Adrenal gland (tissue), 12 donors: Measurements from ENCODE around the gene MARCHF6. TPM values are rescaled to one million over a fixed set of nuclear protein-coding genes. Genes with fewer than 3 reads are reported as not detected.
A peak's percentile ranks its signal among the peaks of the same experiment; 100 is the strongest.
"Not testable (repeated sequence)": the region's sequence is repeated elsewhere in the genome, so short reads cannot be mapped to it uniquely, and the experiment has no call there.

Source experiments
- DNase-seq, 7 donors: peaks; one replicate each; pipeline ENCODE4 v3.0.0-alpha.2; 2019 to 2020
- H3K27ac ChIP-seq, 5 donors: fragments of 200-600 bp; sonication (generic) in 4 of 5; 1 replicate in 3 of 5; 2 replicates in 2 of 5; pipeline versions ENCODE4 v1.5.1 to v1.8.0; 2016 to 2020; ENCODE audit warnings: mild to moderate bottlenecking in 1 of 5
- H3K27me3 ChIP-seq: fragments of 200-600 bp; 2 replicates; pipeline ENCODE4 v1.8.0; 2021
- H3K36me3 ChIP-seq, 2 donors: fragments of 200-600 bp; replicated peaks in 1 of 2; 1 replicate in 1 of 2; 2 replicates in 1 of 2; pipeline versions ENCODE4 v1.5.1 to v1.8.0; 2018 to 2022
- H3K4me1 ChIP-seq, 2 donors: fragments of 200-600 bp; replicated peaks in 1 of 2; 1 replicate in 1 of 2; 2 replicates in 1 of 2; pipeline versions ENCODE4 v1.5.1 to v1.8.0; 2018 to 2021
- H3K4me3 ChIP-seq, 4 donors: fragments of 200-600 bp; sonication (generic) in 3 of 4; one replicate each; pipeline ENCODE4 v1.5.1; 2016 to 2018
- H3K9me3 ChIP-seq, 3 donors: fragments of 200-600 bp; sonication (generic) in 1 of 3; replicated peaks in 1 of 3; 1 replicate in 2 of 3; 2 replicates in 1 of 3; pipeline versions ENCODE4 v1.5.1 to v1.8.0; 2016 to 2021
- POLR2A ChIP-seq, 2 donors: fragments of 450-650 bp; IDR thresholded peaks; one replicate each; pipeline ENCODE4 v1.6.1; 2017; ENCODE audit warnings: antibody characterized with exemption in 2 of 2, mild to moderate bottlenecking in 2 of 2, moderate library complexity in 1 of 2
- WGBS, 4 donors: extraction: QIAGEN DNeasy Blood & Tissue Kit in 2 of 4; methylation state at CpG; one replicate each; pipeline versions ENCODE4 v1.1.5 to v1.1.7; 2013 to 2017; 5-methylcytosine and 5-hydroxymethylcytosine counted together
- intact Hi-C, 2 donors: fragments of 100-400 bp; cut with DNase I; formaldehyde crosslinking; loops; one replicate each; pipeline versions ENCODE4 v1.14.1 to v1.15.0; 2022 to 2023
- polyA plus RNA-seq, 3 donors: library from polyadenylated mRNA; stranded (reverse); fragments of 200-250 nt in 2 of 3; fragments of 350-450 nt in 1 of 3; fragmentation: Illumina TruSeq in 1 of 3; extraction: RNeasy Lipid Tissue Mini Kit (QIAGEN cat#74804) in 1 of 3; gene quantifications; one replicate each; pipeline ENCODE4 v1.2.3, GENCODE V29; 2013 to 2014
- total RNA-seq, 9 donors: library from RNA; depleted of rRNA in 4 of 9; stranded (reverse); fragments of >200 nt in 4 of 9; fragments of 120-200 nt in 1 of 9; fragmentation: NEBNext Ultra II Directional in 1 of 9; extraction: Animal tissue kit (Norgen Biotek cat#: 25700) in 1 of 9; gene quantifications; one replicate each; pipeline versions ENCODE4 v1.1.0 to v1.2.4, GENCODE V29; 2013 to 2023
- TF ChIP-seq, protein P1 (sequence below), 6 experiments: fragments of 450-650 bp in 4 of 6; fragments of 200-600 bp in 2 of 6; sonication (generic) in 1 of 6; IDR thresholded peaks; 1 replicate in 5 of 6; 2 replicates in 1 of 6; pipeline versions ENCODE4 v1.5.1 to v1.8.0; 2016 to 2021; ENCODE audit warnings: antibody characterized with exemption in 6 of 6, mild to moderate bottlenecking in 2 of 6, moderate library complexity in 1 of 6
- donor health status: healthy with polysubstance abuse.
- donor health status: Bipolar disorder and iron deficiency.
- donor health status: DM: yes; HTN: yes; CAD: no.
- donor health status: DM: no; HTN: no; CAD: no.
- donor health status: DM: no; HTN: no; CAD: no.
- donor health status: DM: yes; HTN: yes; CAD: no.

Gene MARCHF6
- total and polyA plus RNA-seq, 12 donors: 51.6 to 170 (median 115) TPM

GRCh38 chr5:10367579-10367978 lies 14.1 kb downstream of the MARCHF6 start:
- Histone ChIP-seq H3K27ac (no peak overlapping the region), H3K27me3 (no peaks in the 10 kb centered on the region), H3K4me1 (peaks cover 13 to 32% of the 10 kb centered on the region in 2 donors), H3K4me3 (no peak overlapping the region), H3K9me3 (no peaks in the 10 kb centered on the region), H3K36me3 (no peaks in the 10 kb centered on the region)
- no peak for DNase-seq
- WGBS, 4 donors: 92 to 100% (median 95%) methylated on average over 1 of the region's 1 CpG
- TF ChIP-seq, protein P1, sequence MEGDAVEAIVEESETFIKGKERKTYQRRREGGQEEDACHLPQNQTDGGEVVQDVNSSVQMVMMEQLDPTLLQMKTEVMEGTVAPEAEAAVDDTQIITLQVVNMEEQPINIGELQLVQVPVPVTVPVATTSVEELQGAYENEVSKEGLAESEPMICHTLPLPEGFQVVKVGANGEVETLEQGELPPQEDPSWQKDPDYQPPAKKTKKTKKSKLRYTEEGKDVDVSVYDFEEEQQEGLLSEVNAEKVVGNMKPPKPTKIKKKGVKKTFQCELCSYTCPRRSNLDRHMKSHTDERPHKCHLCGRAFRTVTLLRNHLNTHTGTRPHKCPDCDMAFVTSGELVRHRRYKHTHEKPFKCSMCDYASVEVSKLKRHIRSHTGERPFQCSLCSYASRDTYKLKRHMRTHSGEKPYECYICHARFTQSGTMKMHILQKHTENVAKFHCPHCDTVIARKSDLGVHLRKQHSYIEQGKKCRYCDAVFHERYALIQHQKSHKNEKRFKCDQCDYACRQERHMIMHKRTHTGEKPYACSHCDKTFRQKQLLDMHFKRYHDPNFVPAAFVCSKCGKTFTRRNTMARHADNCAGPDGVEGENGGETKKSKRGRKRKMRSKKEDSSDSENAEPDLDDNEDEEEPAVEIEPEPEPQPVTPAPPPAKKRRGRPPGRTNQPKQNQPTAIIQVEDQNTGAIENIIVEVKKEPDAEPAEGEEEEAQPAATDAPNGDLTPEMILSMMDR (IDR thresholded peaks at IDR 0.05): no peak
- no peak for TF ChIP-seq POLR2A (IDR thresholded peaks at IDR 0.05)
- intact Hi-C loops: no loop called here

- intact Hi-C loops: no loop called here
- peaks cover 25 to 40% of the 10 kb centered on the region in 2 donors for H3K4me1 ChIP-seq
- no peaks in the 10 kb centered on the region for H3K36me3 ChIP-seq
- no peaks in the 10 kb centered on the region for H3K9me3 ChIP-seq
- TF ChIP-seq POLR2A (IDR thresholded peaks at IDR 0.05): no peak
- TF ChIP-seq, protein P1 (IDR thresholded peaks at IDR 0.05): no peak
- H3K4me3 ChIP-seq: no peak overlapping the region
- WGBS, 4 donors: 79 to 91% (median 88%) methylated on average over 2 of the region's 2 CpGs
- H3K27me3 ChIP-seq: no peaks in the 10 kb centered on the region
- H3K27ac ChIP-seq: no peak overlapping the region
- no peak for DNase-seq
These were observed 17.4 kb downstream of the MARCHF6 start for GRCh38 chr5:10370931-10371330.

GRCh38 chr5:10371369-10371768 lies 17.9 kb downstream of the MARCHF6 start:
- H3K4me3 ChIP-seq, H3K9me3 ChIP-seq, H3K36me3 ChIP-seq, DNase-seq, H3K27me3 ChIP-seq, intact Hi-C loops, H3K27ac ChIP-seq: not testable (repeated sequence)
- 64 to 87% (median 82%) methylated on average over 2 of the region's 2 CpGs for WGBS, 4 donors
- peaks cover 22 to 35% of the 10 kb centered on the region in 2 donors for H3K4me1 ChIP-seq

DNA sequence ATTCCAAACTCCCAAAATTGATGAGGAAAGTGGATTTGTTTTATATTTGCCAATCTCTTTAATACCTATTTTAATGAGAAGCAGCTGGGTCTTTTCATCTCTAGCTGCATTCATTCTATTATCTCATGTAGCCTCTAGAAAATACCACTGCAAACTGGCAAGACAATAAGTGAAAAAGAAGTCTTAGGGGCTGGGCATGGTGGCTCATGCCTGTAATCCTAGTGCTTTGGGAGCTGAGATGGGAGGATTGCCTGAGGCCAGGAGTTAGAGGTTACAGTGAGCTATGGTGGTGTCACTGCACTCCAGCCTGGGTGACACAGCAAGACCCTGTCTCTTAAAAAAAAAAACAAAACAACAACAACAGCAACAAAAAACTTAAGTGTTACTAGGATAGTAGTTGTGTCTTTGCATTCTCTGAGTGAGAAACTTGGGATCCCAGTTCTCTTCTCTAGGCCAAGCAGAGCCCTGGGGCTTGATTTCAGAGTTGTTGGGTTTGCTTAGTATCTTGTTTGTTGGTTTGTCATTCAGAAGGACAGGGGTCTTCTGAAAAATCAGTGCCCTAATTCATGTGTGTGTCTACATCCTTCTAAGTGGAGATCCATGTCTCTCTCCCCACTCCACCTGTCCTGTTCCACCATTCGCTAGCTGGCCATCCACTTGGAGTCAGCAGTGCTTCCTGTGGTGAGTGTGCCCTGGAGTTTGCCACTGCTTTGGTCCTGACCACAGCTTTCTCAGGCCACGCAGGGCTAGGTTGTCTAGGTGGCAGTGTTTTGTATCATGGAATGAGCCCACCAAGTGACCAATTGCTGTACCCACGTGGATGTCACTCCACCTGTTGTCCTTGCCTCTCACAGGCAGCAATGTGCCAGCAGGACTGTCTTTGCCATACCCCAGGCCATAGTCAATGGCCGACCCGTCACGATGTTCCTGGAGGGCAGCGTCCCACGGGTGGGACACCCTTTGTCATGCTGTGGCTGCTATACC lies 19.5 kb downstream of the MARCHF6 start:
- peaks cover 12 to 35% of the 10 kb centered on the region in 2 donors for H3K4me1 ChIP-seq
- WGBS, 4 donors: 91 to 93% (median 93%) methylated on average over 7 to 8 of the region's 8 CpGs
- H3K9me3 ChIP-seq: no peaks in the 10 kb centered on the region

More for the DNA sequence above, 19.5 kb downstream of the MARCHF6 start:
- DNase-seq: no peak
- Histone ChIP-seq H3K27ac (peak overlapping the region in 1 of 5 donors; percentile 28), H3K27me3 (no peaks in the 10 kb centered on the region), H3K36me3 (no peaks in the 10 kb centered on the region), H3K4me3 (no peak overlapping the region)
- no peak for TF ChIP-seq POLR2A (IDR thresholded peaks at IDR 0.05)
- TF ChIP-seq, protein P1 (IDR thresholded peaks at IDR 0.05): no peak
- intact Hi-C loops: no loop called here
